PC-9 (cell line): ENCODE results near the gene PIKFYVE. TPM values are rescaled to one million over a fixed set of nuclear protein-coding genes. Genes with fewer than 3 reads are reported as not detected.

Source experiments
- BruUV-seq: library from RNA; stranded (reverse); fragments of 400-500 nt; replicated peaks from 2 replicates; lab custom pipeline; 2021; lab: Mats Ljungman, UMichigan
- CTCF ChIA-PET: fragments of 300-600 bp; sonication (Branson Sonifier 250); formaldehyde crosslinking; loops from one replicate; lab custom pipeline; 2022; ENCODE audit warnings: antibody characterized with exemption; lab: Charles Lee
- POLR2A ChIA-PET: fragments of 300-600 bp; sonication (Branson Sonifier 250); formaldehyde crosslinking; loops from one replicate; lab custom pipeline; 2022; ENCODE audit warnings: antibody characterized with exemption; ENCODE audit not compliant: unreplicated experiment; lab: Charles Lee
- DNase-seq, 2 experiments: peaks; one replicate each; pipeline versions ENCODE4 v3.0.0 to v3.0.0-alpha.2; 2015 to 2022; ENCODE audit warnings: mixed read lengths in 1 of 2
- H2AFZ ChIP-seq: fragments of 200-600 bp; sonication (generic); 2 replicates; pipeline ENCODE4 v1.8.1; 2017; ENCODE audit warnings: antibody characterized with exemption
- H3F3A ChIP-seq: fragments of 200-600 bp; sonication (generic); 2 replicates; pipeline ENCODE4 v1.8.1; 2017; ENCODE audit warnings: antibody characterized with exemption, mild to moderate bottlenecking, low read depth; ENCODE audit not compliant: insufficient read depth
- H3K27ac ChIP-seq: fragments of 200-600 bp; sonication (generic); 2 replicates; pipeline ENCODE4 v1.6.1; 2016; ENCODE audit warnings: mixed run types
- H3K27me3 ChIP-seq: fragments of 200-600 bp; sonication (generic); 2 replicates; pipeline ENCODE4 v1.6.1; 2016; ENCODE audit warnings: low read depth, mixed run types; ENCODE audit not compliant: insufficient read depth
- H3K36me3 ChIP-seq: fragments of 200-600 bp; sonication (generic); 2 replicates; pipeline ENCODE4 v1.6.1; 2016; ENCODE audit warnings: low read depth, mixed run types
- H3K4me1 ChIP-seq: fragments of 200-600 bp; sonication (generic); replicated peaks from 2 replicates; pipeline ENCODE4 v1.6.1; 2016; ENCODE audit warnings: mixed run types; ENCODE audit not compliant: insufficient read depth
- H3K4me2 ChIP-seq: fragments of 200-600 bp; sonication (generic); 2 replicates; pipeline ENCODE4 v1.6.1; 2017; ENCODE audit warnings: mixed run types
- H3K4me3 ChIP-seq: fragments of 200-600 bp; sonication (generic); 2 replicates; pipeline ENCODE4 v1.6.1; 2016; ENCODE audit warnings: mixed run types
- H3K79me2 ChIP-seq: fragments of 200-600 bp; sonication (generic); 2 replicates; pipeline ENCODE4 v1.6.1; 2017; ENCODE audit warnings: low read depth, mixed run types
- H3K9me2 ChIP-seq: fragments of 200-600 bp; sonication (generic); 2 replicates; pipeline ENCODE4 v1.8.1; 2017; ENCODE audit warnings: mild to moderate bottlenecking; ENCODE audit not compliant: insufficient read depth
- H3K9me3 ChIP-seq: fragments of 200-600 bp; sonication (generic); 2 replicates; pipeline ENCODE4 v1.8.1; 2016; ENCODE audit warnings: low read depth; ENCODE audit not compliant: insufficient read depth
- H4K20me1 ChIP-seq: fragments of 200-600 bp; sonication (generic); 2 replicates; pipeline ENCODE4 v1.8.1; 2017; ENCODE audit not compliant: insufficient read depth
- CTCF ChIP-seq: fragments of 200-600 bp; sonication (generic); conservative IDR thresholded peaks from 2 replicates; pipeline ENCODE4 v1.6.1; 2017; ENCODE audit warnings: mixed run types, antibody characterized with exemption, mild to moderate bottlenecking, moderate library complexity
- EZH2 ChIP-seq: fragments of 200-600 bp; sonication (generic); IDR thresholded peaks from 2 replicates; pipeline ENCODE4 v1.8.0; 2017; ENCODE audit warnings: antibody characterized with exemption, low read depth
- intact Hi-C: fragments of 100-400 bp; cut with micrococcal nuclease; formaldehyde crosslinking; loops from one replicate; pipeline ENCODE4 v1.10.0; 2022; ENCODE audit not compliant: unreplicated experiment
- total RNA-seq: library from RNA; stranded (reverse); gene quantifications from 2 replicates; pipeline ENCODE4 v1.2.3, GENCODE V29; 2021

PIKFYVE gene
- total RNA-seq, 1 experiment from 2014 or later = 14.6 TPM

- DNase-seq = no peak
- Histone ChIP-seq H3K9me3 (no peaks in the 10 kb centered on the region), H3K4me1 (peaks cover 65% of the 10 kb centered on the region), H3K4me2 (peak overlapping the region; percentile 88), H2AFZ (no peak overlapping the region), H3K27me3 (no peaks in the 10 kb centered on the region), H3F3A (peaks cover 33% of the 10 kb centered on the region), H3K79me2 (peaks cover 61% of the 10 kb centered on the region), H3K4me3 (peak overlapping the region; percentile 84), H4K20me1 (no peaks in the 10 kb centered on the region), H3K9me2 (no peaks in the 10 kb centered on the region), H3K27ac (peak overlapping the region; percentile 95), H3K36me3 (peaks cover 64% of the 10 kb centered on the region)
- intact Hi-C loops = loop anchor here (10.0 kb wide), 1 partner anchor 506 kb away; no protein-coding TSS in a partner anchor
- BruUV-seq = no TSS peak
- TF ChIP-seq EZH2 (no peak), CTCF (no peak)
- ChIA-PET CTCF (interaction anchor here (0.6 kb wide), 1 partner anchor 540 kb away, joined by 11 read pairs; the partner anchor contains the start of gene CCNYL1), POLR2A (no interaction called here)
These were observed 15.0 kb upstream of the PIKFYVE start for GRCh38 chr2:208251098-208251497.

GRCh38 chr2:208252716-208253492 lies 13.2 kb upstream of the PIKFYVE start:
- POLR2A ChIA-PET = no interaction called here
- Histone ChIP-seq H3K27ac (peak overlapping the region; percentile 95), H3K9me2 (no peaks in the 10 kb centered on the region), H3F3A (peaks cover 33% of the 10 kb centered on the region), H2AFZ (no peak overlapping the region), H3K4me3 (peak overlapping the region; percentile 84), H3K79me2 (peaks cover 54% of the 10 kb centered on the region), H3K9me3 (no peaks in the 10 kb centered on the region), H3K36me3 (peaks cover 52% of the 10 kb centered on the region), H3K4me2 (peak overlapping the region; percentile 88), H3K27me3 (no peaks in the 10 kb centered on the region), H4K20me1 (no peaks in the 10 kb centered on the region), H3K4me1 (peaks cover 47% of the 10 kb centered on the region)
- TF ChIP-seq EZH2 = no peak
- no peak for TF ChIP-seq CTCF
- peak in 1 of 2 experiments; percentile 36 for DNase-seq
- intact Hi-C loops = loop anchor here (10.0 kb wide), 1 partner anchor 508 kb away; no protein-coding TSS in a partner anchor
- CTCF ChIA-PET = interaction anchor here (0.6 to 2.4 kb wide), 2 partner anchors 78 to 174 kb away, joined by 3 to 11 read pairs; no protein-coding TSS in a partner anchor
- BruUV-seq = no TSS peak

- BruUV-seq = TSS peak; percentile 42
- Histone ChIP-seq H3K9me3 (no peaks in the 10 kb centered on the region), H3K9me2 (no peaks in the 10 kb centered on the region), H3K36me3 (peaks cover 45% of the 10 kb centered on the region), H4K20me1 (no peaks in the 10 kb centered on the region), H3K27me3 (no peaks in the 10 kb centered on the region), H3K79me2 (peaks cover 49% of the 10 kb centered on the region), H2AFZ (no peak overlapping the region), H3K27ac (peak overlapping the region; percentile 95), H3K4me1 (peaks cover 41% of the 10 kb centered on the region), H3F3A (peaks cover 33% of the 10 kb centered on the region), H3K4me3 (peak overlapping the region; percentile 84), H3K4me2 (peak overlapping the region; percentile 88)
- POLR2A ChIA-PET = no interaction called here
- TF ChIP-seq EZH2 (no peak), CTCF (no peak)
- CTCF ChIA-PET = interaction anchor here (0.6 to 2.4 kb wide), 4 partner anchors 13 to 152 kb away, joined by 3 to 11 read pairs (median 7); partner anchors contain the start of gene PIKFYVE
- DNase-seq = peak in 1 of 2 experiments; percentile 5
- intact Hi-C loops = loop anchor here (10.0 kb wide), 1 partner anchor 509 kb away; no protein-coding TSS in a partner anchor
These were observed 12.4 kb upstream of the PIKFYVE start for GRCh38 chr2:208253600-208254117.
